ENCODE measurements around the gene RNF144A.
"Not testable (repeated sequence)": the region's sequence is repeated elsewhere in the genome, so short reads cannot be mapped to it uniquely, and the experiment has no call there.

GRCh38 chr2:7001395-7001794, 84.2 kb downstream of the RNF144A start:
- TF ChIP-seq CTCF, POLR2A, POLR2AphosphoS5 (IDR thresholded peaks at IDR 0.05): not testable (repeated sequence)

All from breast epithelium (tissue), 3 donors.